Measurements from ENCODE around the gene LTC4S. TPM values are rescaled to one million over a fixed set of nuclear protein-coding genes. Genes with fewer than 3 reads are reported as not detected.
A peak's percentile ranks its signal among the peaks of the same experiment; 100 is the strongest.

The LTC4S gene
- total and polyA plus RNA-seq, 4 experiments from 2014 or later, result 4.2 to 9.4 (median 6.6) TPM

- no peaks in the 10 kb centered on the region for H3K27me3 Mint-ChIP-seq
- Histone ChIP-seq H3K4me3 (ENCODE audit: low read length in 2 of 2) (no peak overlapping the region), H3K27ac (ENCODE audit: low read depth, low read length) (no peak overlapping the region), H3K9me3 (ENCODE audit: control insufficient read depth in 1 of 2, low read length in 2 of 2) (no peaks in the 10 kb centered on the region), H3K27me3 (ENCODE audit: insufficient read depth, low read length) (no peaks in the 10 kb centered on the region), H3K36me3 (ENCODE audit: insufficient read depth, low read length) (peaks cover 17% of the 10 kb centered on the region), H3K4me1 (ENCODE audit: insufficient read depth, low read length) (peaks cover 41% of the 10 kb centered on the region)
- no peak overlapping the region for H3K27ac Mint-ChIP-seq
- ChIA-PET CTCF (ENCODE audit: partially characterized antibody) (interaction anchor here (1.6 to 5.9 kb wide), 2 partner anchors 35 to 66 kb away, joined by 4 to 53 read pairs; partner anchors contain the start of gene MAML1), POLR2A (ENCODE audit: partially characterized antibody) (interaction anchor here (1.4 kb wide), 1 partner anchor 66 kb away, joined by 5 read pairs; no protein-coding TSS in a partner anchor)
- peaks cover 3 to 24% of the 10 kb centered on the region in 2 donors for H3K36me3 Mint-ChIP-seq
- H3K4me1 Mint-ChIP-seq, result peaks cover 15 to 53% (median 30%) of the 10 kb centered on the region in 4 donors
- no peak overlapping the region for H3K4me3 Mint-ChIP-seq
- intact Hi-C loops (cut with micrococcal nuclease), result no loop called here
- DNase-seq, result no peak
- H3K9me3 Mint-ChIP-seq, result no peaks in the 10 kb centered on the region
Observed at GRCh38 chr5:179798144-179798770, 4.5 kb downstream of the LTC4S start.

- POLR2A ChIA-PET (ENCODE audit: partially characterized antibody), result no interaction called here
- H3K27me3 ChIP-seq (ENCODE audit: insufficient read depth, low read length), result no peaks in the 10 kb centered on the region
Observed at GRCh38 chr5:179798771-179799643, 5.2 kb downstream of the LTC4S start.

GRCh38 chr5:179799644-179799973, 5.8 kb downstream of the LTC4S start:
- no peak overlapping the region for H3K27ac ChIP-seq (ENCODE audit: low read depth, low read length)
- H3K27me3 ChIP-seq (ENCODE audit: insufficient read depth, low read length), result no peaks in the 10 kb centered on the region
- H3K4me1 Mint-ChIP-seq, result peaks cover 11 to 53% (median 29%) of the 10 kb centered on the region in 4 donors
- peaks cover 17% of the 10 kb centered on the region for H3K36me3 ChIP-seq (ENCODE audit: insufficient read depth, low read length)
- peak overlapping the region in 3 of 7 donors; percentile 54 to 65 (median 55) for H3K27ac Mint-ChIP-seq
- CTCF ChIA-PET (ENCODE audit: partially characterized antibody), result interaction anchor here (4.9 kb wide), 1 partner anchor 108 kb away, joined by 57 read pairs; the partner anchor contains the start of gene TBC1D9B
- peak overlapping the region in 1 of 8 donors; percentile 29 for H3K4me3 Mint-ChIP-seq
- POLR2A ChIA-PET (ENCODE audit: partially characterized antibody), result no interaction called here
- no peaks in the 10 kb centered on the region for H3K9me3 ChIP-seq (ENCODE audit: control insufficient read depth in 1 of 2, low read length in 2 of 2)
- no peaks in the 10 kb centered on the region for H3K9me3 Mint-ChIP-seq
- H3K27me3 Mint-ChIP-seq, result no peaks in the 10 kb centered on the region
- no peak overlapping the region for H3K4me3 ChIP-seq (ENCODE audit: low read length in 2 of 2)
- H3K36me3 Mint-ChIP-seq, result peaks cover 3 to 28% of the 10 kb centered on the region in 2 donors
- H3K4me1 ChIP-seq (ENCODE audit: insufficient read depth, low read length), result peaks cover 40% of the 10 kb centered on the region
- intact Hi-C loops (cut with micrococcal nuclease), result no loop called here
- DNase-seq, result no peak

More at GRCh38 chr5:179798771-179799643, 5.2 kb downstream of the LTC4S start:
- Histone ChIP-seq H3K4me1 (ENCODE audit: insufficient read depth, low read length) (peaks cover 40% of the 10 kb centered on the region), H3K9me3 (ENCODE audit: control insufficient read depth in 1 of 2, low read length in 2 of 2) (no peaks in the 10 kb centered on the region), H3K36me3 (ENCODE audit: insufficient read depth, low read length) (peaks cover 17% of the 10 kb centered on the region), H3K27ac (ENCODE audit: low read depth, low read length) (no peak overlapping the region), H3K4me3 (ENCODE audit: low read length in 2 of 2) (no peak overlapping the region)
- Mint-ChIP-seq H3K9me3 (no peaks in the 10 kb centered on the region), H3K27ac (peak overlapping the region in 2 of 7 donors; percentile 54 to 65), H3K4me3 (peak overlapping the region in 1 of 8 donors; percentile 29), H3K36me3 (peaks cover 3 to 28% of the 10 kb centered on the region in 2 donors), H3K27me3 (no peaks in the 10 kb centered on the region), H3K4me1 (peaks cover 12 to 53% (median 27%) of the 10 kb centered on the region in 4 donors)
- CTCF ChIA-PET (ENCODE audit: partially characterized antibody), result interaction anchor here (5.9 kb wide), 1 partner anchor 36 kb away, joined by 53 read pairs; no protein-coding TSS in a partner anchor
- intact Hi-C loops (cut with micrococcal nuclease), result no loop called here
- DNase-seq, result no peak

GRCh38 chr5:179800071-179800695, 6.4 kb downstream of the LTC4S start:
- ChIA-PET POLR2A (ENCODE audit: partially characterized antibody) (interaction anchor here (1.2 kb wide), 1 partner anchor 20 kb away, joined by 3 read pairs; no protein-coding TSS in a partner anchor), CTCF (ENCODE audit: partially characterized antibody) (interaction anchor here (1.9 to 4.9 kb wide), 5 partner anchors 12 to 289 kb away, joined by 4 to 57 read pairs (median 7); partner anchors contain the start of gene TBC1D9B)
- H3K27me3 ChIP-seq (ENCODE audit: insufficient read depth, low read length), result no peaks in the 10 kb centered on the region
- peaks cover 3 to 28% of the 10 kb centered on the region in 2 donors for H3K36me3 Mint-ChIP-seq
- H3K27me3 Mint-ChIP-seq, result no peaks in the 10 kb centered on the region
- intact Hi-C loops (cut with micrococcal nuclease), result loop anchor here (5.0 to 10.0 kb wide), 3 partner anchors 37 to 272 kb away; partner anchors contain the start of gene RNF130
- peaks cover 16 to 53% (median 32%) of the 10 kb centered on the region in 4 donors for H3K4me1 Mint-ChIP-seq
- peaks cover 40% of the 10 kb centered on the region for H3K4me1 ChIP-seq (ENCODE audit: insufficient read depth, low read length)
- peaks cover 17% of the 10 kb centered on the region for H3K36me3 ChIP-seq (ENCODE audit: insufficient read depth, low read length)
- H3K27ac ChIP-seq (ENCODE audit: low read depth, low read length), result no peak overlapping the region
- no peak for DNase-seq
- H3K4me3 Mint-ChIP-seq, result no peak overlapping the region
- H3K4me3 ChIP-seq (ENCODE audit: low read length in 2 of 2), result no peak overlapping the region
- H3K9me3 ChIP-seq (ENCODE audit: control insufficient read depth in 1 of 2, low read length in 2 of 2), result no peaks in the 10 kb centered on the region
- H3K9me3 Mint-ChIP-seq, result no peaks in the 10 kb centered on the region
- H3K27ac Mint-ChIP-seq, result peak overlapping the region in 1 of 7 donors; percentile 54

GRCh38 chr5:179800696-179801201, 7.0 kb downstream of the LTC4S start:
- H3K4me3 Mint-ChIP-seq, result no peak overlapping the region
- H3K27me3 Mint-ChIP-seq, result no peaks in the 10 kb centered on the region
- Histone ChIP-seq H3K27ac (ENCODE audit: low read depth, low read length) (no peak overlapping the region), H3K27me3 (ENCODE audit: insufficient read depth, low read length) (no peaks in the 10 kb centered on the region), H3K4me3 (ENCODE audit: low read length in 2 of 2) (no peak overlapping the region), H3K9me3 (ENCODE audit: control insufficient read depth in 1 of 2, low read length in 2 of 2) (no peaks in the 10 kb centered on the region), H3K4me1 (ENCODE audit: insufficient read depth, low read length) (peaks cover 42% of the 10 kb centered on the region), H3K36me3 (ENCODE audit: insufficient read depth, low read length) (peaks cover 17% of the 10 kb centered on the region)
- POLR2A ChIA-PET (ENCODE audit: partially characterized antibody), result interaction anchor here (1.2 to 2.0 kb wide), 4 partner anchors 19 to 178 kb away, joined by 3 to 9 read pairs (median 8); partner anchors contain the start of gene HNRNPH1
- H3K4me1 Mint-ChIP-seq, result peaks cover 19 to 56% (median 33%) of the 10 kb centered on the region in 4 donors
- intact Hi-C loops (cut with micrococcal nuclease), result loop anchor here (1.0 to 10.0 kb wide), 4 partner anchors 37 to 272 kb away; partner anchors contain the start of genes RNF130 and TBC1D9B
- H3K9me3 Mint-ChIP-seq, result no peaks in the 10 kb centered on the region
- H3K27ac Mint-ChIP-seq, result no peak overlapping the region
- CTCF ChIA-PET (ENCODE audit: partially characterized antibody), result interaction anchor here (1.3 to 4.9 kb wide), 8 partner anchors 12 to 291 kb away, joined by 3 to 57 read pairs (median 6); partner anchors contain the start of gene TBC1D9B
- peaks cover 3 to 28% of the 10 kb centered on the region in 2 donors for H3K36me3 Mint-ChIP-seq
- no peak for DNase-seq

- H3K9me3 Mint-ChIP-seq, result no peaks in the 10 kb centered on the region
- peaks cover 3 to 28% of the 10 kb centered on the region in 2 donors for H3K36me3 Mint-ChIP-seq
- ChIA-PET POLR2A (ENCODE audit: partially characterized antibody) (interaction anchor here (0.7 to 8.7 kb wide), 11 partner anchors 8 to 179 kb away, joined by 3 to 159 read pairs (median 6); partner anchors contain the start of genes HNRNPH1, LTC4S, MAML1 and MRNIP), CTCF (ENCODE audit: partially characterized antibody) (interaction anchor here (0.7 to 4.9 kb wide), 40 partner anchors 9 to 291 kb away, joined by 3 to 57 read pairs (median 4); partner anchors contain the start of genes LTC4S, MAML1, MRNIP and SQSTM1)
- H3K4me1 Mint-ChIP-seq, result peaks cover 19 to 56% (median 33%) of the 10 kb centered on the region in 4 donors
- H3K27ac Mint-ChIP-seq, result peak overlapping the region in 6 of 7 donors; percentile 57 to 85 (median 84)
- Histone ChIP-seq H3K4me1 (ENCODE audit: insufficient read depth, low read length) (peaks cover 42% of the 10 kb centered on the region), H3K4me3 (ENCODE audit: low read length in 2 of 2) (no peak overlapping the region), H3K36me3 (ENCODE audit: insufficient read depth, low read length) (peaks cover 17% of the 10 kb centered on the region), H3K27me3 (ENCODE audit: insufficient read depth, low read length) (no peaks in the 10 kb centered on the region), H3K9me3 (ENCODE audit: control insufficient read depth in 1 of 2, low read length in 2 of 2) (no peaks in the 10 kb centered on the region), H3K27ac (ENCODE audit: low read depth, low read length) (no peak overlapping the region)
- H3K4me3 Mint-ChIP-seq, result peak overlapping the region in 6 of 8 donors; percentile 15 to 81 (median 46)
- no peaks in the 10 kb centered on the region for H3K27me3 Mint-ChIP-seq
- intact Hi-C loops (cut with micrococcal nuclease), result loop anchor here (1.0 to 10.0 kb wide), 5 partner anchors 36 to 289 kb away; partner anchors contain the start of genes RNF130 and TBC1D9B
- peak; percentile 77 to 81 (median 79) for DNase-seq
Observed at GRCh38 chr5:179801304-179802206, 7.8 kb downstream of the LTC4S start.

Data from CD4-positive, alpha-beta memory T cell (primary cell).